Stimulated activated CD8-positive, alpha-beta memory T cell treated with anti-CD3 and anti-CD28 coated beads, Interleukin-4, amount 100 ng/mL, for 1 hour (primary cell): Measurements from ENCODE around the gene C3orf85.
"Not testable (repeated sequence)": the region's sequence is repeated elsewhere in the genome, so short reads cannot be mapped to it uniquely, and the experiment has no call there.

Source experiments
- DNase-seq, 2 donors: peaks; one replicate each; pipeline ENCODE4 v3.0.0-alpha.2; 2020; ENCODE audit warnings: low read depth in 2 of 2, low spot score in 1 of 2

C3orf85 gene

GRCh38 chr3:109136523-109136922, at the start of gene C3orf85:
Gene C3orf85 (plus strand): TSS chr3:109136719. CDS start chr3:109136848, 129 bp downstream.
- DNase-seq: no peak

GRCh38 chr3:109089265-109089664, 47.3 kb upstream of the C3orf85 start:
- no peak for DNase-seq

- no peak for DNase-seq
These were observed 44.7 kb upstream of the C3orf85 start for GRCh38 chr3:109091846-109092245.

GRCh38 chr3:109093561-109093960, 43.0 kb upstream of the C3orf85 start:
- no peak for DNase-seq

- no peak for DNase-seq
These were observed 41.4 kb upstream of the C3orf85 start for GRCh38 chr3:109095166-109095565.

GRCh38 chr3:109098079-109098644, 38.4 kb upstream of the C3orf85 start:
- no peak for DNase-seq

- DNase-seq: no peak
These were observed 26.9 kb upstream of the C3orf85 start for GRCh38 chr3:109109574-109109973.

GRCh38 chr3:109112946-109113760, 23.4 kb upstream of the C3orf85 start:
- no peak for DNase-seq

GRCh38 chr3:109114746-109115145, 21.8 kb upstream of the C3orf85 start:
- DNase-seq: no peak

- no peak for DNase-seq
These were observed 21.1 kb upstream of the C3orf85 start for GRCh38 chr3:109115451-109115850.

- no peak for DNase-seq
These were observed 20.5 kb upstream of the C3orf85 start for GRCh38 chr3:109116031-109116430.

GRCh38 chr3:109117939-109118338, 18.6 kb upstream of the C3orf85 start, which contains the start of gene MORC1:
Gene MORC1 (minus strand): TSS chr3:109118134. CDS start chr3:109118059, 75 bp downstream.
- DNase-seq: no peak

- no peak for DNase-seq
These were observed 17.9 kb upstream of the C3orf85 start for GRCh38 chr3:109118584-109118983.

- DNase-seq: no peak
These were observed 13.8 kb upstream of the C3orf85 start for GRCh38 chr3:109122690-109123089.

GRCh38 chr3:109125902-109126301, 10.6 kb upstream of the C3orf85 start:
- no peak for DNase-seq

- no peak for DNase-seq
These were observed 9.0 kb upstream of the C3orf85 start for GRCh38 chr3:109127553-109127952.

- DNase-seq: no peak
These were observed 5.2 kb upstream of the C3orf85 start for GRCh38 chr3:109131276-109131675.

- no peak for DNase-seq
These were observed 3.6 kb upstream of the C3orf85 start for GRCh38 chr3:109132801-109133473.

- DNase-seq: not testable (repeated sequence)
These were observed 3.1 kb upstream of the C3orf85 start for GRCh38 chr3:109133474-109133816.

GRCh38 chr3:109137761-109138160, 1.2 kb downstream of the C3orf85 start:
- no peak for DNase-seq

- DNase-seq: no peak
These were observed 3.8 kb downstream of the C3orf85 start for GRCh38 chr3:109140318-109140717.

- DNase-seq: no peak
These were observed 7.1 kb downstream of the C3orf85 start for GRCh38 chr3:109143646-109144045.
